Fibroblast of villous mesenchyme (primary cell): ENCODE data around the gene C1orf174. TPM values are rescaled to one million over a fixed set of nuclear protein-coding genes. Genes with fewer than 3 reads are reported as not detected.

ENCODE experiments used
- DNase-seq: peaks from one replicate; pipeline ENCODE4 v3.0.0-alpha.2; 2010; ENCODE audit warnings: low read depth
- H3K4me3 ChIP-seq: 2 replicates; pipeline ENCODE4 v1.5.1; 2011; ENCODE audit warnings: low read depth, mild to moderate bottlenecking, low read length
- CTCF ChIP-seq: IDR thresholded peaks from 2 replicates; pipeline ENCODE4 v1.5.1; 2012; ENCODE audit warnings: low read depth, mild to moderate bottlenecking, low read length; ENCODE audit not compliant: insufficient read depth
- total RNA-seq: library from RNA; depleted of rRNA; stranded (reverse); fragments of >200 nt; gene quantifications from 2 replicates; pipeline ENCODE4 v1.2.3, GENCODE V29; 2012

Gene C1orf174
- total RNA-seq, 1 donor: 31.1 TPM

GRCh38 chr1:3858231-3858981 lies 41.7 kb downstream of the C1orf174 start:
- peak overlapping the region; percentile 97 for H3K4me3 ChIP-seq
- DNase-seq: peak; percentile 20
- TF ChIP-seq CTCF: peak; percentile 12

- no peak for TF ChIP-seq CTCF
- no peak for DNase-seq
- peak overlapping the region; percentile 97 for H3K4me3 ChIP-seq
Measured at GRCh38 chr1:3857791-3858129, 42.3 kb downstream of the C1orf174 start.

- TF ChIP-seq CTCF: no peak
- DNase-seq: peak; percentile 81
- peak within 1 kb of the TSS; percentile 97 for H3K4me3 ChIP-seq
Measured at GRCh38 chr1:3856923-3857790, 42.9 kb downstream of the C1orf174 start, which contains the start of the genes CEP104 and DFFB. Gene CEP104, minus strand, starts transcription at chr1:3857211. Its CDS starts 4,804 bp downstream, at chr1:3852407. Gene DFFB, plus strand, starts transcription at chr1:3857476. Its CDS starts 128 bp downstream, at chr1:3857604.

- H3K4me3 ChIP-seq: no peak overlapping the region
- DNase-seq: no peak
- TF ChIP-seq CTCF: no peak
Measured at GRCh38 chr1:3852711-3853485, 47.2 kb downstream of the C1orf174 start.

- no peak for DNase-seq
- TF ChIP-seq CTCF: no peak
- H3K4me3 ChIP-seq: no peak overlapping the region
Measured at GRCh38 chr1:3852091-3852490, 48.0 kb downstream of the C1orf174 start.

GRCh38 chr1:3851292-3851691 lies 48.8 kb downstream of the C1orf174 start:
- no peak for DNase-seq
- no peak for TF ChIP-seq CTCF
- no peak overlapping the region for H3K4me3 ChIP-seq
